Uterus (tissue), 4 donors: Measurements from ENCODE around the gene ZNF532. TPM values are rescaled to one million over a fixed set of nuclear protein-coding genes. Genes with fewer than 3 reads are reported as not detected.
A peak's percentile ranks its signal among the peaks of the same experiment; 100 is the strongest.

ENCODE experiments used
- DNase-seq, 2 donors: peaks; one replicate each; pipeline ENCODE4 v3.0.0-alpha.2; 2019 to 2020
- H3K27ac ChIP-seq, 2 donors: fragments of 200-600 bp; sonication (generic); 1 replicate in 1 of 2; 2 replicates in 1 of 2; pipeline ENCODE4 v1.5.1; 2016 to 2018
- H3K27me3 ChIP-seq, 2 donors: fragments of 200-600 bp; sonication (generic); one replicate each; pipeline ENCODE4 v1.5.1; 2018 to 2019; ENCODE audit warnings: control low read depth in 1 of 2
- H3K36me3 ChIP-seq, 2 donors: fragments of 200-600 bp; sonication (generic); one replicate each; pipeline ENCODE4 v1.5.1; 2019; ENCODE audit warnings: control low read depth in 1 of 2
- H3K4me1 ChIP-seq, 2 donors: fragments of 200-600 bp; sonication (generic); one replicate each; pipeline ENCODE4 v1.5.1; 2018 to 2019; ENCODE audit warnings: control low read depth in 1 of 2
- H3K4me3 ChIP-seq, 2 donors: fragments of 200-600 bp; sonication (generic); 1 replicate in 1 of 2; 2 replicates in 1 of 2; pipeline ENCODE4 v1.5.1; 2018 to 2019; ENCODE audit warnings: mild to moderate bottlenecking in 1 of 2
- H3K9me3 ChIP-seq, 2 donors: fragments of 200-600 bp; sonication (generic); one replicate each; pipeline ENCODE4 v1.5.1; 2019; ENCODE audit warnings: control low read depth in 1 of 2
- CTCF ChIP-seq, 4 experiments: fragments of 200-600 bp in 2 of 4; fragments of 450-650 bp in 2 of 4; sonication (generic) in 2 of 4; IDR thresholded peaks; one replicate each; pipeline ENCODE4 v1.5.1; 2016 to 2019; ENCODE audit warnings: antibody characterized with exemption in 4 of 4, mild to moderate bottlenecking in 2 of 4, moderate library complexity in 1 of 4
- POLR2A ChIP-seq, 2 donors: fragments of 450-650 bp; IDR thresholded peaks; one replicate each; pipeline ENCODE4 v1.6.1; 2016; ENCODE audit warnings: antibody characterized with exemption in 2 of 2, mild to moderate bottlenecking in 1 of 2, moderate library complexity in 1 of 2
- intact Hi-C: fragments of 100-400 bp; cut with DNase I; formaldehyde crosslinking; loops from one replicate; pipeline ENCODE4 v1.15.1; 2023; ENCODE audit warnings: low total_unique reads
- total RNA-seq, 4 donors: library from RNA; depleted of rRNA in 3 of 4; stranded (reverse); fragments of >200 nt in 3 of 4; gene quantifications; one replicate each; pipeline versions ENCODE4 v1.1.0 to v1.2.4, GENCODE V29; 2014 to 2023
- donor health status: DM: yes; HTN: yes; CAD: no.

The ZNF532 gene
- total RNA-seq, 4 donors from 2014 or later: 32.4 to 174 (median 127) TPM

- Histone ChIP-seq H3K4me3 (no peak overlapping the region), H3K27ac (no peak overlapping the region), H3K36me3 (no peaks in the 10 kb centered on the region), H3K4me1 (no peaks in the 10 kb centered on the region), H3K27me3 (no peaks in the 10 kb centered on the region), H3K9me3 (no peaks in the 10 kb centered on the region)
- TF ChIP-seq CTCF (IDR thresholded peaks at IDR 0.05) (no peak), POLR2A (IDR thresholded peaks at IDR 0.05) (no peak)
- intact Hi-C loops: no loop called here
- no peak for DNase-seq
These were observed 87.5 kb downstream of the ZNF532 start for GRCh38 chr18:58951986-58952702.

DNA sequence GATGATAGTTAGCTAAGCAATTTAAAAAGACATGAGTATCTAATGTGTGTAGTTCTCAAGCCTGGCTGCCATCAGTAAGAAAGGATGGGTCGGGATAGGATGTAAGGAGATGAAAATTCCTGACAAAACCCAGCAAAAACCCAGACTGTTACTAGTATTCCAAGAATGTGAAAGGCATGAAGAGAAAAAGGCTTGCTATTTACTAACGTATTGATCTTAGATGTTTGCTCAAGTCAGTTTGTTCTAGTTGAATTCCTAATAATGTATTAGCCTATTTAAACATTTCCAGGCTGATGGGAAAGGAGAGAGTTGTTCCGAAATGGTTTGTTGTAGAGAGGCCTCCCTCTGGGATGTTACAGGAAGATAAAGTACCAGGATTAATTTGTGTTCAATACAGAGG is 88.2 kb downstream of the ZNF532 start:
- Histone ChIP-seq H3K27me3 (no peaks in the 10 kb centered on the region), H3K9me3 (no peaks in the 10 kb centered on the region), H3K27ac (no peak overlapping the region), H3K4me3 (no peak overlapping the region), H3K4me1 (no peaks in the 10 kb centered on the region), H3K36me3 (no peaks in the 10 kb centered on the region)
- DNase-seq: no peak
- TF ChIP-seq POLR2A (IDR thresholded peaks at IDR 0.05) (no peak), CTCF (IDR thresholded peaks at IDR 0.05) (no peak)
- intact Hi-C loops: no loop called here

- Histone ChIP-seq H3K27me3 (no peaks in the 10 kb centered on the region), H3K4me3 (no peak overlapping the region), H3K27ac (no peak overlapping the region), H3K36me3 (no peaks in the 10 kb centered on the region), H3K4me1 (no peaks in the 10 kb centered on the region), H3K9me3 (no peaks in the 10 kb centered on the region)
- TF ChIP-seq POLR2A (IDR thresholded peaks at IDR 0.05): no peak
- TF ChIP-seq CTCF (IDR thresholded peaks at IDR 0.05): no peak
- DNase-seq: no peak
- intact Hi-C loops: no loop called here
These were observed 89.0 kb downstream of the ZNF532 start for GRCh38 chr18:58953627-58954026.

DNA sequence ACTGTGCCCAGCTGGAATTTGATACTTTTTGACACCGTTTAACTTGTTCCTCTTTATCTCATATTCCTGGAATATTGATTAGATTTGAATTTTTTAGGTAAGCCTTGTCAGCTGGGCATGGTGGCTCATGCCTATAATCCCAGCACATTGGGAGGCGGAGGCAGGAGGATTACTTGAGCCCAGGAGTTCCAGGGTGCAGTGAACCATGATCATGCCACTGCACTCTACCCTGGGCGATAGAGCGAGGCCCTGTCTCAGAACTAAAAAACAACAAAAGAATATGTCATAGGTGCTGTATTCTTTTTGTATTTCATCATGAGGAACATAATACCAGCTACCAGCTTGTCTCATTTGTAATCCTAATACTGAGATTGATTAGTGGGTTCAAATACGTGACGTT is 90.3 kb downstream of the ZNF532 start:
- TF ChIP-seq CTCF (IDR thresholded peaks at IDR 0.05): no peak
- no peak for TF ChIP-seq POLR2A (IDR thresholded peaks at IDR 0.05)
- H3K36me3 ChIP-seq: no peaks in the 10 kb centered on the region
- H3K4me1 ChIP-seq: no peaks in the 10 kb centered on the region
- no peaks in the 10 kb centered on the region for H3K9me3 ChIP-seq
- DNase-seq: no peak
- intact Hi-C loops: no loop called here
- H3K27me3 ChIP-seq: no peaks in the 10 kb centered on the region
- no peak overlapping the region for H3K4me3 ChIP-seq
- no peak overlapping the region for H3K27ac ChIP-seq

- no peak overlapping the region for H3K4me3 ChIP-seq
- H3K27me3 ChIP-seq: no peaks in the 10 kb centered on the region
- DNase-seq: peak; percentile 37 to 48
- no peaks in the 10 kb centered on the region for H3K4me1 ChIP-seq
- no peaks in the 10 kb centered on the region for H3K36me3 ChIP-seq
- no peaks in the 10 kb centered on the region for H3K9me3 ChIP-seq
- no peak overlapping the region for H3K27ac ChIP-seq
- no peak for TF ChIP-seq CTCF (IDR thresholded peaks at IDR 0.05)
- no peak for TF ChIP-seq POLR2A (IDR thresholded peaks at IDR 0.05)
- intact Hi-C loops: no loop called here
These were observed 91.1 kb downstream of the ZNF532 start for GRCh38 chr18:58955738-58956137.
